ENCODE measurements around the gene SCFD2. TPM values are rescaled to one million over a fixed set of nuclear protein-coding genes. Genes with fewer than 3 reads are reported as not detected.

The SCFD2 gene
- total and polyA plus RNA-seq, 2 of the 8 experiments (the other 6 are each of a cell fraction or from before 2014, with no cell fraction given): 6.2 to 10.2 TPM

DNA sequence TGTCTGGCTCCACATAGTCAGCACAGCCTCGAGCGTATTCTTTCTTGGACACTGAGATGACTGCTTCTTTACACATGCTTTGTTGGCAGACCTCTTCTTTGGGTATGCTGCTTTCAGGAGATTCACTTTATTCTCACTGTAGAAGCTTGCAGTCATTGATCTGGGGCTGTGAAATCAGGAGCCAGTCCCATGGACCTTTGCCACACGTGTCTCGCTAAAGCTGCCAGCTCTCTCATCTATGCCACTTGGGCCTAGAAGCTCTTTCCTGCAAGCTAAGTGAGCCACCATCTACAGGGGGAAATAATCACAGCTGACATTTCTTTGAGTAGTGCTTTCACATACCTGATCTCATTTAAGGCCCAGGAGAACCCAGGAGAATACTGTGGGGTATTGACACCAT, 498.7 kb downstream of the SCFD2 start:
- no peak overlapping the region for H2BK120ac ChIP-seq (replicated peaks; ENCODE audit: low read depth, low read length)
- H2BK15ac ChIP-seq (ENCODE audit: low read length): no peak overlapping the region
- no peak overlapping the region for H3K4me2 ChIP-seq (ENCODE audit: insufficient read depth in 1 of 2, low read depth in 2 of 2, low read length in 2 of 2)
- no peak overlapping the region for H3K56ac ChIP-seq (replicated peaks; ENCODE audit: insufficient read length, low read depth, low read length)
- no peak overlapping the region for H2BK12ac ChIP-seq (ENCODE audit: low read depth, low read length)
- H3K4me1 ChIP-seq (replicated peaks in 1 of 4; ENCODE audit: control insufficient read depth in 3 of 4, insufficient read depth in 4 of 4, low read length in 3 of 4): peaks cover 4 to 18% (median 9%) of the 10 kb centered on the region in 4 experiments
- H2AFZ ChIP-seq (ENCODE audit: low read length): no peak overlapping the region
- no peak overlapping the region for H2BK20ac ChIP-seq (ENCODE audit: low read length)
- H2AK5ac ChIP-seq (ENCODE audit: low read depth, low read length): no peak overlapping the region
- no peak overlapping the region for H3K14ac ChIP-seq (ENCODE audit: insufficient read length)
- H3K4me3 ChIP-seq (ENCODE audit: extremely low read depth in 1 of 4, insufficient read depth in 2 of 4, low read depth in 3 of 4, low read length in 4 of 4): no peak overlapping the region
- FAIRE-seq: no peak
- H3K9me3 ChIP-seq (ENCODE audit: insufficient read depth in 2 of 2, low read depth in 1 of 2, low read length in 1 of 2): no peaks in the 10 kb centered on the region
- WGBS, 2 experiments (ENCODE audit: extremely low coverage in 1 of 2, insufficient coverage in 1 of 2, insufficient read length in 1 of 2, insufficient replicate concordance in 2 of 2, low coverage in 1 of 2, low lambda C conversion rate in 2 of 2, missing lambda C conversion rate in 1 of 2): 92% methylated on average over 4 of the region's 4 CpGs; no CpG with 5 or more reads in 1 of the 2 experiments
- H3K27me3 ChIP-seq (replicated peaks in 1 of 4; ENCODE audit: control insufficient read depth in 3 of 4, extremely low read depth in 1 of 4, insufficient read depth in 3 of 4, low read length in 3 of 4): no peaks in the 10 kb centered on the region; a peak in 2 of 7 replicates
- no peak overlapping the region for H3K4ac ChIP-seq (replicated peaks; ENCODE audit: insufficient read length, low read depth, low read length)
- DNase-seq (ENCODE audit: low read depth in 1 of 2, low spot score in 2 of 2): no peak
- H4K20me1 ChIP-seq (replicated peaks in 1 of 2; ENCODE audit: control insufficient read depth in 1 of 2, insufficient read depth in 2 of 2, low read length in 2 of 2): peaks cover 14 to 19% of the 10 kb centered on the region in 2 experiments
- H3K9ac ChIP-seq (replicated peaks in 1 of 4; ENCODE audit: extremely low read depth in 1 of 4, low read depth in 3 of 4, low read length in 3 of 4): no peak overlapping the region
- no peak overlapping the region for H2BK5ac ChIP-seq (ENCODE audit: low read depth, low read length)
- H3K23ac ChIP-seq (ENCODE audit: insufficient read length): no peak overlapping the region
- H4K5ac ChIP-seq (ENCODE audit: insufficient read length, low read depth, low read length): no peak overlapping the region
- POLR2A ChIA-PET (ENCODE audit: partially characterized antibody): interaction anchor here (0.6 to 11.0 kb wide), 27 partner anchors 9 to 279 kb away, joined by 3 to 165 read pairs (median 4); partner anchors contain the start of gene USP46
- no peak overlapping the region for H4K91ac ChIP-seq (replicated peaks; ENCODE audit: insufficient read length, low read length)
- H3K27ac ChIP-seq (ENCODE audit: low read depth, low read length): no peak overlapping the region
- no peak overlapping the region for H4K8ac ChIP-seq (ENCODE audit: extremely low read depth, insufficient read depth, low read length)
- H3K36me3 ChIP-seq (ENCODE audit: control insufficient read depth in 2 of 4, insufficient read depth in 4 of 4, low read length in 3 of 4): peaks cover 16 to 48% (median 33%) of the 10 kb centered on the region in 4 experiments
- no peak overlapping the region for H3K18ac ChIP-seq (ENCODE audit: extremely low read depth, low read length)
- CTCF ChIA-PET (ENCODE audit: partially characterized antibody): interaction anchor here (1.4 to 1.9 kb wide), 5 partner anchors 24 to 147 kb away, joined by 4 to 6 read pairs (median 4); no protein-coding TSS in a partner anchor
- H3K79me1 ChIP-seq (ENCODE audit: low read depth, low read length): peaks cover 8% of the 10 kb centered on the region; the same call in 1 of the 2 replicates
- no peaks in the 10 kb centered on the region; the same call in 1 of the 2 replicates for H3K23me2 ChIP-seq (ENCODE audit: low read depth, low read length)
- peaks cover 8 to 32% of the 10 kb centered on the region in 2 experiments for H3K79me2 ChIP-seq (ENCODE audit: control insufficient read depth in 1 of 2, insufficient read depth in 2 of 2, low read length in 2 of 2)
- no peak for TF ChIP-seq FOSL1 (IDR thresholded peaks at IDR 0.05; ENCODE audit: insufficient read depth, low read depth, low read length)
- TF ChIP-seq, protein P1, sequence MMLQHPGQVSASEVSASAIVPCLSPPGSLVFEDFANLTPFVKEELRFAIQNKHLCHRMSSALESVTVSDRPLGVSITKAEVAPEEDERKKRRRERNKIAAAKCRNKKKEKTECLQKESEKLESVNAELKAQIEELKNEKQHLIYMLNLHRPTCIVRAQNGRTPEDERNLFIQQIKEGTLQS (IDR thresholded peaks at IDR 0.05; ENCODE audit: insufficient read depth, low read depth, low read length): no peak
- no peak for TF ChIP-seq ZNF274 (IDR thresholded peaks at IDR 0.05; ENCODE audit: borderline replicate concordance, extremely low read depth, low read length)
- peak; percentile 59 for TF ChIP-seq POLR2AphosphoS5 (IDR thresholded peaks at IDR 0.05; ENCODE audit: low read depth, low read length)

All from H1 (cell line).